Endodermal cell (in vitro differentiated cells): Measurements from ENCODE around the gene FREY1. TPM values are rescaled to one million over a fixed set of nuclear protein-coding genes. Genes with fewer than 3 reads are reported as not detected.
A peak's percentile ranks its signal among the peaks of the same experiment; 100 is the strongest.

ENCODE experiments used
- DNase-seq: peaks from one replicate; pipeline ENCODE4 v3.0.0-alpha.2; 2017
- H3K27ac ChIP-seq: 2 replicates; pipeline ENCODE4 v1.5.1; 2013; ENCODE audit warnings: mild to moderate bottlenecking, low read depth, low read length, moderate library complexity
- H3K27me3 ChIP-seq: 2 replicates; pipeline ENCODE4 v1.6.1; 2013; ENCODE audit warnings: mild to moderate bottlenecking, low read length, moderate library complexity; ENCODE audit not compliant: insufficient read depth, control insufficient read depth, poor library complexity, severe bottlenecking
- H3K36me3 ChIP-seq: 2 replicates; pipeline ENCODE4 v1.7.0; 2013; ENCODE audit warnings: mild to moderate bottlenecking, low read length, moderate library complexity; ENCODE audit not compliant: control insufficient read depth, insufficient read depth
- H3K4me1 ChIP-seq: one replicate; pipeline ENCODE4 v1.7.0; 2013; ENCODE audit warnings: low read length; ENCODE audit not compliant: control insufficient read depth, insufficient read depth
- H3K4me3 ChIP-seq: 2 replicates; pipeline ENCODE4 v1.5.1; 2013; ENCODE audit warnings: mild to moderate bottlenecking, low read length, moderate library complexity
- H3K9ac ChIP-seq: 2 replicates; pipeline ENCODE4 v1.6.1; 2013; ENCODE audit warnings: mild to moderate bottlenecking, low read length, moderate library complexity; ENCODE audit not compliant: poor library complexity, severe bottlenecking; ENCODE audit errors: extremely low read depth
- H3K9me3 ChIP-seq: 2 replicates; pipeline ENCODE4 v1.6.1; 2013; ENCODE audit warnings: mild to moderate bottlenecking, low read length, moderate library complexity; ENCODE audit not compliant: control insufficient read depth
- H3K27ac Mint-ChIP-seq: 2 replicates; pipeline ENCODE4 v1.8.0; 2020; ENCODE audit warnings: mixed read lengths
- H3K27me3 Mint-ChIP-seq: 2 replicates; pipeline ENCODE4 v1.8.0; 2021; ENCODE audit warnings: mild to moderate bottlenecking, mixed read lengths; ENCODE audit not compliant: insufficient read depth
- H3K36me3 Mint-ChIP-seq: 2 replicates; pipeline ENCODE4 v1.8.0; 2020; ENCODE audit warnings: low read depth, mixed read lengths
- H3K4me1 Mint-ChIP-seq: 2 replicates; pipeline ENCODE4 v1.8.0; 2020; ENCODE audit warnings: mixed read lengths
- H3K4me3 Mint-ChIP-seq: 2 replicates; pipeline ENCODE4 v1.8.0; 2020; ENCODE audit warnings: mild to moderate bottlenecking, moderate library complexity, mixed read lengths
- H3K9me3 Mint-ChIP-seq: 2 replicates; pipeline ENCODE4 v1.8.0; 2020; ENCODE audit warnings: mild to moderate bottlenecking, mixed read lengths
- CTCF ChIP-seq: fragments of 200-600 bp; sonication (generic); conservative IDR thresholded peaks from 2 replicates; pipeline ENCODE4 v1.5.0; 2021; ENCODE audit warnings: antibody characterized with exemption, mild to moderate bottlenecking
- WGBS, 2 experiments: methylation state at CpG; one replicate each; pipeline versions ENCODE4 v1.1.5 to v1.1.7; 2013; ENCODE audit warnings: missing lambda C conversion rate in 2 of 2, mixed read lengths in 1 of 2; ENCODE audit not compliant: insufficient coverage in 1 of 2, insufficient read length in 1 of 2; 5-methylcytosine and 5-hydroxymethylcytosine counted together
- total RNA-seq, 2 donors: library from RNA; stranded (reverse); fragmentation: NEBNext Ultra II Directional in 1 of 2; extraction: Animal tissue kit (Norgen Biotek cat#: 25700) in 1 of 2; gene quantifications; 2 replicates in 1 of 2; 3 replicates in 1 of 2; pipeline ENCODE4 v1.2.1, GENCODE V29; 2021

The FREY1 gene
- total RNA-seq, 2 donors from 2014 or later: 1.1 to 1.5 TPM

- peaks cover 22% of the 10 kb centered on the region for H3K4me1 Mint-ChIP-seq
- WGBS, 2 experiments: 0% methylated on average over 11 to 45 of the region's 45 CpGs
- peak within 1 kb of the TSS; percentile 99 for H3K4me3 ChIP-seq
Observed at GRCh38 chr11:45917623-45918330, 10.7 kb upstream of the FREY1 start, which contains the start of gene PEX16. TSS of gene PEX16 (minus strand) at chr11:45917877. CDS start at chr11:45917811, 66 bp downstream.

GRCh38 chr11:45917286-45917622 is 10.2 kb upstream of the FREY1 start:
- H3K9me3 Mint-ChIP-seq: no peaks in the 10 kb centered on the region
- peaks cover 2% of the 10 kb centered on the region for H3K4me1 ChIP-seq

More at GRCh38 chr11:45917623-45918330, 10.7 kb upstream of the FREY1 start, which contains the start of gene PEX16:
- Mint-ChIP-seq H3K27me3 (peaks cover 8% of the 10 kb centered on the region), H3K9me3 (no peaks in the 10 kb centered on the region), H3K36me3 (peaks cover 15% of the 10 kb centered on the region), H3K27ac (peak within 1 kb of the TSS; percentile 97), H3K4me3 (peak within 1 kb of the TSS; percentile 86)
- peak; percentile 98 for DNase-seq
- peaks cover 15% of the 10 kb centered on the region for H3K27me3 ChIP-seq
- H3K4me1 ChIP-seq: peaks cover 2% of the 10 kb centered on the region
- peak within 1 kb of the TSS; percentile 60 for H3K9ac ChIP-seq
- H3K9me3 ChIP-seq: no peaks in the 10 kb centered on the region
- no peak for TF ChIP-seq CTCF
- peaks cover 21% of the 10 kb centered on the region for H3K36me3 ChIP-seq
- H3K27ac ChIP-seq: peak within 1 kb of the TSS; percentile 77

GRCh38 chr11:45915446-45915845 is 8.4 kb upstream of the FREY1 start:
- no peak overlapping the region for H3K9ac ChIP-seq
- Mint-ChIP-seq H3K36me3 (peaks cover 24% of the 10 kb centered on the region), H3K4me1 (peaks cover 9% of the 10 kb centered on the region), H3K27ac (no peak overlapping the region), H3K9me3 (no peaks in the 10 kb centered on the region), H3K27me3 (no peaks in the 10 kb centered on the region), H3K4me3 (no peak overlapping the region)
- H3K4me3 ChIP-seq: no peak overlapping the region
- H3K27ac ChIP-seq: no peak overlapping the region
- H3K36me3 ChIP-seq: peaks cover 24% of the 10 kb centered on the region
- H3K9me3 ChIP-seq: no peaks in the 10 kb centered on the region
- no peak for TF ChIP-seq CTCF
- WGBS, 2 experiments: 87 to 100% methylated on average over 2 to 13 of the region's 13 CpGs
- H3K4me1 ChIP-seq: no peaks in the 10 kb centered on the region
- DNase-seq: no peak
- peaks cover under 1% of the 10 kb centered on the region for H3K27me3 ChIP-seq

More at GRCh38 chr11:45917286-45917622, 10.2 kb upstream of the FREY1 start:
- Histone ChIP-seq H3K36me3 (peaks cover 24% of the 10 kb centered on the region), H3K9ac (peak overlapping the region; percentile 60), H3K9me3 (no peaks in the 10 kb centered on the region), H3K4me3 (peak overlapping the region; percentile 99), H3K27me3 (peaks cover 13% of the 10 kb centered on the region), H3K27ac (peak overlapping the region; percentile 77)
- 0 to 13% methylated on average over 8 to 16 of the region's 16 CpGs for WGBS, 2 experiments
- Mint-ChIP-seq H3K36me3 (peaks cover 15% of the 10 kb centered on the region), H3K27ac (peak overlapping the region; percentile 97), H3K27me3 (peaks cover 8% of the 10 kb centered on the region), H3K4me1 (peaks cover 22% of the 10 kb centered on the region), H3K4me3 (peak overlapping the region; percentile 86)
- TF ChIP-seq CTCF: no peak
- DNase-seq: no peak
